HG02981 (cell line): Measurements from ENCODE around the gene RECK.
A peak's percentile ranks its signal among the peaks of the same experiment; 100 is the strongest.
"Not testable (repeated sequence)": the region's sequence is repeated elsewhere in the genome, so short reads cannot be mapped to it uniquely, and the experiment has no call there.

Experiments
- ATAC-seq: cut with Tn5 transposase; IDR thresholded peaks from one replicate; pipeline ENCODE4 v1.9.1; 2021; ENCODE audit warnings: mild to moderate bottlenecking, moderate library complexity; ENCODE audit not compliant: unreplicated experiment

The RECK gene, protein sequence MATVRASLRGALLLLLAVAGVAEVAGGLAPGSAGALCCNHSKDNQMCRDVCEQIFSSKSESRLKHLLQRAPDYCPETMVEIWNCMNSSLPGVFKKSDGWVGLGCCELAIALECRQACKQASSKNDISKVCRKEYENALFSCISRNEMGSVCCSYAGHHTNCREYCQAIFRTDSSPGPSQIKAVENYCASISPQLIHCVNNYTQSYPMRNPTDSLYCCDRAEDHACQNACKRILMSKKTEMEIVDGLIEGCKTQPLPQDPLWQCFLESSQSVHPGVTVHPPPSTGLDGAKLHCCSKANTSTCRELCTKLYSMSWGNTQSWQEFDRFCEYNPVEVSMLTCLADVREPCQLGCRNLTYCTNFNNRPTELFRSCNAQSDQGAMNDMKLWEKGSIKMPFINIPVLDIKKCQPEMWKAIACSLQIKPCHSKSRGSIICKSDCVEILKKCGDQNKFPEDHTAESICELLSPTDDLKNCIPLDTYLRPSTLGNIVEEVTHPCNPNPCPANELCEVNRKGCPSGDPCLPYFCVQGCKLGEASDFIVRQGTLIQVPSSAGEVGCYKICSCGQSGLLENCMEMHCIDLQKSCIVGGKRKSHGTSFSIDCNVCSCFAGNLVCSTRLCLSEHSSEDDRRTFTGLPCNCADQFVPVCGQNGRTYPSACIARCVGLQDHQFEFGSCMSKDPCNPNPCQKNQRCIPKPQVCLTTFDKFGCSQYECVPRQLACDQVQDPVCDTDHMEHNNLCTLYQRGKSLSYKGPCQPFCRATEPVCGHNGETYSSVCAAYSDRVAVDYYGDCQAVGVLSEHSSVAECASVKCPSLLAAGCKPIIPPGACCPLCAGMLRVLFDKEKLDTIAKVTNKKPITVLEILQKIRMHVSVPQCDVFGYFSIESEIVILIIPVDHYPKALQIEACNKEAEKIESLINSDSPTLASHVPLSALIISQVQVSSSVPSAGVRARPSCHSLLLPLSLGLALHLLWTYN

DNA sequence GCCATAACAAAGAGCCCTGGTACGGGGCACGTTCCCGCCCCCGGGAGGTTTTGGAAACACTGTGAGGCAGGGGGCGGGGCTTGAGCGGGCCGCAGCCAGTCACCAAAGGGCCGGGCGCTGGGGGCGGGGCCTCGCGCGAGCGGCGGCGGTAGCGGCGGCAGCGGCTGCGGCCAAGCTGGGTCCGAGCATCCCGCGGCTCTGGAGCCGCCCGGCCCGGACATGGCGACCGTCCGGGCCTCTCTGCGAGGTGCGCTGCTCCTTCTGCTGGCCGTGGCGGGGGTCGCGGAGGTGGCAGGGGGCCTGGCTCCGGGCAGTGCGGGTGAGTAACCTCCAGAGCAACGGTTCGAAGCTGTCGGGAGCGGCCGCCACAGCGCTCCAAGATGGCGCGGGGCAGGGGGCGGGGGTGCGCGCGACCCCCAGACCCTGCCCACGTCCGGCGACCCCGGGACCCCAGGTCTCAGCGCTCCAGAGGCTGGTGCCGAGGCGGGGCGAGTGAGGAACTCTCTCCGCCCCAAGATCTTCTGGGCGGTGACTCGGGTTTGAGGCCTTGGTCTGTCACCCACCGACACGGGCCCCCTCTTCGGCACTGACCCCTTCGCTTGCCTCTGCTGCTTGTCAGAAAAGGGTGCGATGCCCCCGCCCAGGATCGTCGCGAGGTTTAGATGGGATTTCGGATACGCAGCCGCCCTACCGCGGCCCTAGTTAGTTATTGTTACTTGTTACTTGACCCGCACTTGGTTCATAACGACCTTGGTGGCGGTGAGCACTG lies at the start of gene RECK:
Gene RECK, plus strand, starts transcription at position 134 of the 769 bp plus-strand sequence. Its CDS starts 86 bp downstream, at position 220.
- ATAC-seq = peak; percentile 78

DNA sequence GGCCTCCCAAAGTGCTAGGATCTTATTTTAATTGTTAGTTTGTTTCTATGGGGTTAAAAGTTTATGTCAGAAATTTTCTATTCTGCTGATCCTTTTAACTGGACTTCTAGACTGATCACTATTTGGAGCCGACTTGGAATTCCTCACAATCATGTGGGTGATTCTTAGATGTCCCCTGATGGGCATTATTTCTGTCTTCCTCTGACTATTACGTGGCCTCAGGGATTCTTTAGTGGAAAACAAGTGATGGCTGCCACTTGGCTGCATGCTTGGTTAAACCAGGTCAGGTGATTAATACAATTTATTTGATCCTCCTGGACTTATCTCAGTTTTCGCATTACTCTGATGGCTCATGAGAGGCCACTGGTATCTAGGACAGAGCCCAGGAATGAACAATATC lies 46.6 kb upstream of the RECK start:
- no peak for ATAC-seq

DNA sequence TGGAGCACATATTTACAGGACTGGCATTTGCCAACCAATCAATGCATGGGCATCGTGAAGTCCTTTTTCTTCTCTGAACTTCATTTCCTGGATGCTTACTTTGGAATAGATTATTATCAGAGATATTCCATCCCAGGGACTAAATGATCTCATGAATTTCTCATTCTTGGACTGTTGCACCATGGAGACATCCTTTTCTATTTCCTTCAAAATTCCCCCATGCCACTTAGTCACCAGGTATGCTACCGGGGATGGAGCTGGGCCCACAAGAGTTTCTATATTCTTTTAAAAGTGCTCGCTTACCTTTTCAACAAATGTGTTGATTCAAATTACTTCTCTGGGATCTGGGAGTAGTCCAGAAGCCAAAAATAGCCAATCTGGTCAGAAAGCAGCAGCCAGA lies 43.6 kb upstream of the RECK start:
- not testable (repeated sequence) for ATAC-seq

DNA sequence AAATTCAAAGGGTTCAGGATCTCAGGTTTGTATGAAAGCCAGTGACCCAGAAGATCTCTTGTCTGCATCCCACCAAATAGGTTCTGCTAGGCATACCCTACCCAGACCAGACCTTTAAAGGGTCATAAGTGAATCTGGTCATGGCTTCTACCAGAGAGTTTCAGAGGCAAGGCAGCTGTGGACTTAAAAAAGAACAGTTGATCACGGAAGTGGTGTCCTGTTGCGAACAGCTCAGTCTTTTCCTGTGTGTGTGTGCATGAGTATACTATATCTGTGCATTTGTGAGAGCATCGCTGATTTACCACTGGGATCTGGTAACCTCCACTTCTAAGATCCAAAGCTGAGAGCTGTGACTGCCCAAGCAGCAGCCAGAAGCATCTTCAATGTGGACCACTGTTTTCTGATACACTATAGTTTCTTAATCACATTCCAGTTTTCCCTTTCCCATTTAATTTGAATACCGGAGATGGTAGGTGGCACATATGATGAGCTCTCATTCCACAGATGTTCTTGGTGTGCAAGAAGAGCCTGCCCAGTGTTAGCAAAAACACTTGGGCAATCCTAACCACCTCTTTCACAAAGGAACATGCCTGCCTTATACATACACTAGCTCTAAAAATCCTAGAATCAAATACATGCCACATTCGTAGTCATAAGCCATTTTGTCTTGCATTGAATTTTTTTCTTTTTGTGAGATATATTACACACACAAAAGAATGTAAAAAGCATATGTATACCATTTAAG lies 42.6 kb upstream of the RECK start:
- ATAC-seq = no peak

DNA sequence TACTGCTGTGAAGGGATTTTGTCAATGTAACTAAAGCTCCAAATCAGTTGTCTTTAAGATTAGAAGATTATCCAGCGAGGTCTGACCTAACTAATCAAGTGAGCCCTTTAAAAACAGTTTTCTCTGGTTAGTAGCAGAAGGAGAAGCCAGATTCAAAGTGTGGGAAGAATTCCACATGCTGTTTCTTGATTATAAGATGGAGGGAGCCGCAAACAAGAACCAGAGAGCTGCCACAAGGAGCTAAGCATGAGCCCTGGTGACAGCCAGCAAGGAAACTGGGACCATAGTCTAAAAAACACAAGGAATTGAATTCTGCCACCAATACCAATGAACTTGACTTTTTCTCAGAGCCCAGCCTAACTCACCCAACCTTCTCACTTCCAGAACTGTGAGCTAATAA lies 41.8 kb upstream of the RECK start:
- ATAC-seq = no peak

DNA sequence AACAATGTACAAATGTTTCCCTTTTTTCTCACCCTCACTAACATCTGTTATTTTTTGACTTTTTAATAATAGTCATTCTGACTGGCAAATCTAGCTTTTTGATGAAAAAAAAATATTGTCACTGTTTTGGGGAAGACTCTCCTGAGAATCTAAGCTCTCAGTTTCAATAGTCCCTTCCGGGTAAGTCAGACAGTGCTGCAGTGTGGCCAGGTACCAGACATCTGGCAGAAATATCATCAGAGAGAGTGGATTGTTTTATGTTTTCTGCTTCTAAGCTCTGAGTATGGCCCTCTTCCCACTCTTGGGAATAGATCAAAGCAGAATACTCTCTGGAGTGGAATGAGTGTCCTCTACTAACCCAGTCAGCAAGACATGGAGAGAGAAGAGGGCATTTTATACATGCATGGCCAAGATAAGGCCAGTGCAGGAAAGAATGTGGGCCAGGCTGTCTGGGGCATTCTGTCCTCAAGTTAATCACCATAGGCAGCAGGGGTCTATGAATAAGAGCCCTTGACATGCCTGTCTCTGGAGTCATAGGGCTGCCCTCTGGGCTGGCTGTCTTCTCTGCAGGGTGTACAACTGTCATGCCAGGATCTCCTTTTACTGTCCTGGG lies 40.2 kb upstream of the RECK start:
- no peak for ATAC-seq

DNA sequence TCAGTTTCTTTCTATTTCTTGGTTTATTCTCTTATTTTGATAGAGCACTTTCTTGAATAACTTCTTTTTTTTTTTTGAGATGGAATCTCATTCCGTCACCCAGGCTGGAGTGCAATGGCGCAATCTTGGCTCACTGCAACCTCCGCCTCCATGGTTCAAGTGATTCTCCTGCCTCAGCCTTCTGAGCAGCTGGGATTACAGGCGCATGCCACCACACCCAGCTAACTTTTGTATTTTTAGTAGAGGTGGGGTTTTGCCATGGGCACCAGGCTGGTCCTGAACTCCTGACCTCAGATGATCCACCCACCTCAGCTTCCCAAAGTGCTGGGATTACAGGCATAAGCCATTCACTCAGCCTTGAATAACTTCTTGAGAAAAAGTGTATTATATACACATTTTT lies 39.7 kb upstream of the RECK start:
- ATAC-seq = not testable (repeated sequence)

DNA sequence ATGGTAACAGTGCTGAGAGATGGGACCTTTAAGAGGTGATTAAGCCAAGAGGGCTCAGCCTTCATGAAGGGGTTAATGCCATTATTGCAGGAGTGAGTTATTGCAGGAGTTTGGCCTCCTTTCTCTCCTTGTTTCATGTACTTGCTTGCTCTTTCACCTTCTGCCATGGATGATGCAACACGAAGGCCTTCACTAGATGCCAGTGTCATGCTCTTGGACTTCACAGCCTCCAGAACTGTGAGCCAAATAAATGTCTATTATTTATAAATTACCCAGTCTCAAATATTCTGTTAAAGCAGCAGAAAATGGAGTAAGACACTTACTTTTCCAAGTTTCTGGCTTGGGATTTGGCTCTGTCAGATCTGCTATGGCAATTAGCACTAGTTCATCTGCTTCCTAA lies 38.4 kb upstream of the RECK start:
- ATAC-seq = no peak

DNA sequence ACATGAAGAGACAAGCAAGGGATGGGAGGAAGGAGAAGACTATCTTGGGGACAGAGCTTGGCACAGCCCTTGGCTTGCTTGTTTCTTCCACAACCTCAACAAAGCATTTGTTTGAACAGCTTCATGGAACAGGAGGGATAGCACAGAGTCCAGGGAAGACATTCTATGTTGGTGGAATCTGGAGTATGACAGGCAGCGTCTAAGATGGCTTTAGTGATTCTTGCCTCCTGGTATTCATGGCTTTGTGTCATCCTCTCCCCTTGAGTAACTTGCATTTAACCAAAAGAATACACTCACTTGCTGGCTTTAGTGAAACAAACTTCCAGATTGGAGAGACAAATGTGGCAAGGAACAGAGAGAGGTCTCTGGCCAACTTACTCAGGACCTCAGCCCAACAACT lies 30.8 kb upstream of the RECK start:
- ATAC-seq = no peak

DNA sequence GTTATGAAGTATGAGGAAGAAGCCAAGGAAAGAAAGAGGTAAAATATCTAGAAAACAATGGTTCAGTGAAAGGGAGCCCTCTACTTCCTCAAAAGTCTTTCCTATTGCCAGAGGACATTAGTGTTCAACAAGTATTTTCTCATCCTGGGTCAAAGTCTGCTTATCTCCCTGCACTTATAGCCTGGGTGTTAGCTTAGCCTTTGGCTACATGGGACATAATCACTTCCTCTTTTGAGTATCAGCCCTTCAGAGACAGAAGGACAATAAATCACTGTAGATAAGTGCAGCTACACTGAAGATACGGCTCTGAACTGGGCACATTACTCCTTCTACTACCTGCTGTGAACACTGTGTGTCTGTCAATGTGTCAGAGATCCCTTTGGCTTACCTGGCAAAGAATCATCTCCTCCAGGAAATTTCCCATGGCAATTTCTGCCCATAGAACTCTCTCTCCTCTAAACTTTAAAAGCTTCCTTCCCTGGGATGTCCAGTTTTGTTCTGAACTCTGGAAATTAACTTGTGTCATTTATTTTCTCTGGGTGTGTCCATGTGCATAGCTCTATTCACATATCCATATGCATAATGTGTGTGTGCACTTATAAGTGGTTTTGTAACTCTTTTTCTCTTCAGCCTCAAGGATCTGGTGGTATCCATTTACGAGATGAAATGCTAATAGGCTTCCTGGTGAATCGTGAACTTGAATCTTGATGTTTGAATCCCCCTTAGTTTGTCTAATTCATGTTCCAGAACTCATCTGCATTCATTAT lies 30.0 kb upstream of the RECK start:
- ATAC-seq = no peak

DNA sequence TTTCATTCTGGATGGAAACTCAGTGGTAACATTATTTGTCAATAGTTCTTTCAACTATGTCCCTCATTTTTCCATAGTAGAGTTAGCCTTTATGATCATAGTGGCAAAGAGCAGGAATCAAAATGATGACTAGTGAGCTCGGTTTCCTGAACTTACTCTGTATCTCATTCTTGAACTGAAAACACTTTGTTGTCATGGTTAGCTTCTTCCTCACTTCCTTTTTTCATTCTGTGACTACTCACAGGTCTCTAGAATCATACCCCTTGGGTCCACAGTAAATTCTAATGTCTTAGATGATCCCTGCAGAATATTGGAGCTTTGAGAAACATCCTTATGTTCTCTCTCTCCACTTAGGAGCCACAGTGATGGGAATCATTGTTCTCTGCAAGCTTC lies 29.4 kb upstream of the RECK start:
- no peak for ATAC-seq

DNA sequence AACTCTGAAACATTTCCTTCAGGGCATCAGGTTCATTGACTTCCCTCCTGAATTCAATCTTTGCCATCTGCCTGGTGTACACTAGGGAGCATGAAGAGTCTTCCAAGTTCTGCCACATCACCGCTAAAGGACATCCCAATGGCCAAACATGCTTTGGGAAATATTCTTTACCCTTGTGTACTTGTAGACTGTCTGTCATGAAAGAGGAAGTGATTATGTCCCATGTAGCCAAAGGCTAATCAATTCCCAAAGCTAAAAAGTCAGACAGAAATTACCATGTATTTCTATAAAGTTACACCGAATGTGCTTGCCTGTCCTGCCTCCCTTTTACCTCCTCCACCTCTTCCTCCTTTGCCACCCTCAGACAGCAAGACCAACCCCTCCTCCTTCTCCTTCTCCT lies 28.9 kb upstream of the RECK start:
- no peak for ATAC-seq

DNA sequence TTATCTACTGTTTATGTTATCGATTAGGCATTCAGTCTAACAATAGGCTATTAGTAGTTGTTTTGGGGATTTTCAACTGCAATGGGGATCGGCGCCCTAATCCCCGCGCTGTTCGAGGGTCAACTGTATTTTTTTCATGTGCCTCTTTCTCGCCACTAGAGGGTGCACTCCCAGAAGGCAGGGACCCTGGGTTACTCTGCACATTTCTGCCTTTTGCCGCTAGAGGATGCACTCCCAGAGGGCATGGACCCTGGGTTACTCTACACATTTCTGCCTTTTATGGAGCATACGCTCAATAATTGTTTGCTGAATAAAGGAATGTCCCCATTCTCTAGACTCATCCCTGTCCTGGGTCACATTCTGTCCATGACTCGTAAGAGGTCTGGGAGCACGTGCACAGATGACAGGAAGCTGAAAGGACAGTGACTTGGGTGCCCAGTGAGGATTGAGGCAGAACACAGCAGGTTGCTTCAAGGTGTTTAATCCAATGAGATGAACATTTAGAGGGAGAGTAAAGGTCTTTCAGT lies 27.9 kb upstream of the RECK start:
- no peak for ATAC-seq

DNA sequence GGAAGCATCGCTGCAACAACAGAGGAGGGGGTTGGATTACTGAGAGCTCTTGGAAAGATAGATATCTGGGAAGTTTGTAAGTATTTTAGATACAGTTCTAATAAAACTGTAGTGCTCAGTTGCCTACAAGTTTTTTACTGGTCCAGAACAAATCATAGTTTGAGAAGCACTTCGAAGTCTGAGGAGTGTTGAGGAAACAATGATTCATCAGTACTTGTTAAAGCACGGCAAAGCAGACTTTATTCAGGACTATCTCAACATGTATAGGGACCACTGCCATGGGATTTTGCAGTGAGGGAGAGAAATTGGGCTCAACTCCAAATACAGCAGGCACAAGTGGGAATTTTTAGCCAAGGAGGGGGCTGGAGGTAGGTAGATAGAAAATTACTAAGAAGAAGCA lies 25.3 kb upstream of the RECK start:
- no peak for ATAC-seq

DNA sequence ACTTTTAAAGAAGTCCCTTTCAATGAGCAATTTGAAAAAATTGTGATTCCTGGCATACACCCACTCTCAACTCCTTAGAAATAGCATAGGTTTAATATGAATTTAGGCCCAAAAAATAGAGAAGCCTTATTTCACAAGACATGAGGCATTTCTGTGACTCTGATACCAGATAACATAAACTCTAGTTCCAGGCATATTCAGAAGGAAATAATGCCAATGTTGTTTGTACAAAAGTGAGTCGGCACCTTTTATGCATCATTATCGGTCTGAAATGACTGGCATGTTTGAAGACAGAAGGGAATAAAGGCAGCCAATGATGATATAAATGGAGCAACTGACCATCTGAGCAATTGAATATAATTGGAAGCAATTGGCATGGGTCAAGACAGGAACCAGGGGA lies 19.4 kb upstream of the RECK start:
- no peak for ATAC-seq

DNA sequence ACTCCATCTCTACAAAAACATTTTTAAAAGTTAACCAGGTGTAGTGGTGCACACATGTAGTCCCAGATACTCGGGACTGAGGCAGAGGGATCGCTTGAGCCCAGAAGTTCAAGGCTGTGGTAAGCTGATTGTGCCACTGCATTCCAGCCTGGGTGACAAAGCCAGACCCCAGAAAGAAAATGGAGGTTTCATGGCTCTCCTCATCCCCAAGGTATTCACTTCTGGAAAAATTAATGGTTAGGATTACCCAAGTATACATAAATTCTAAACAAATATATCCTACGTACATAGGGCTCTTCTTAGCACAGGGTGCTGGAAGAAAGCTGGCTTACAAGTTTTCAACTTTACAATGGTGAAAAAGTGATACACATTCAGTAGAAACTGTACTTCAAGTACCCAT lies 18.6 kb upstream of the RECK start:
- no peak for ATAC-seq

DNA sequence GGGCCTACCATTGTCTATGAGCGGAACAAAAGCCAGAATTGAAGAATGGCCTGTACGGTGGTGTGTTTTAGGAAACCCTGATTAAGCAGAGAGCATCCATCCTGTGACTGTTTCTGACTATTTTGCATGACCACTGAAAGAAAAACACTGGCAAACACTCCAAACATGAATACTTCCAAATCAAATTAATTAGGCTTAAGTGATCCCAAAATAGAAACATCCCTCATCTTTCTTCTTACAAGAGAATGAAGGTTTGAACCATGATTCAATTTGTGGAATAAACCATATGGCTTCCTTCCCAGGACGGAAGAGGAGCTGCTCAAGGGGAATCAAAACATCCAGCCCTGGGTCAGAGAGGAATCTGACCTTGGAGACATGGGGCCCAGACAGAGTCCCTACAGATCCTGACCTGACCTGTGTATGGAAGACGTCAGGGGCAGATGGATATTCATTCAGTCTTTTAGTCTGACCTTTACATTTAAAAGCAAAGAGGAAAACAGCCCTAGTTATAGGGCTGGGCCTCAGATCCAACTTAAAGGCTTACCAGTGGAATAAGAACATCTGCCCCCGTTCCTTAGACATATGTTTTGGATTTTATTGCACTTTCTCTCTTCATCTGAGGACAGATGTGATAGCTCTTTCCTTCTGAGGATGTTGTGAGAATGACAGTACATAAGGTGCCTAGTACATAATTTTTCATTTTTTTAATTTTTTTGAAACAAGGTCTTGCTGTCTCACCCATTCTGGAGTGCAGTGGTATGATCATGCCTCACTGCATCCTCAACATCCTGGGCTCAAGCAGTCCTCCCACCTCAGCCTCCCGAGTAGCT lies 17.6 kb upstream of the RECK start:
- no peak for ATAC-seq

DNA sequence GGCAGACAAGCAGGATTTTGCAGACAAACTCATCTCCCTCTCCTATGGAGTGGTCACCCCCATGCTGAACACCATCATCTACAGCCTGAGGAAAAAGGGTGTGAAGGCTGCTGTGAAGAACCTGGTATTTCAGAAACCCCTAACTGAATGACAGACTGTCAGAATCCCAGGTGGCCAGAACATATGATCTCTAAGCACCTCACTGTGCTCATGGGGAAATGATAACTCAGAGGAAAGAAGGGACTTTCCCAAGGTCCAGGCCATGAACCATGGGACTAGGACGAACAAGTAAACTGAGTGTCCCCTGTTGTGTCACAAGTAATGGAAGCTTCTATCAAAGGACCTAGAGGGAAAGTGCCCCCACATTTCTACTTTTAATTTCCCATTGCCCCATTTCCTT lies 14.7 kb upstream of the RECK start:
- ATAC-seq = no peak
